ENCODE data around the gene DDX1. TPM values are rescaled to one million over a fixed set of nuclear protein-coding genes. Genes with fewer than 3 reads are reported as not detected.

Gene DDX1
- total and polyA plus RNA-seq, 12 donors: 39.4 to 122 (median 77.2) TPM

GRCh38 chr2:15672961-15673918 is 81.6 kb downstream of the DDX1 start:
- no peak for DNase-seq
- Histone ChIP-seq H3K36me3 (replicated peaks in 1 of 2) (no peaks in the 10 kb centered on the region), H3K27me3 (no peaks in the 10 kb centered on the region), H3K9me3 (replicated peaks in 1 of 3) (no peaks in the 10 kb centered on the region), H3K27ac (no peak overlapping the region), H3K4me3 (no peak overlapping the region), H3K4me1 (replicated peaks in 1 of 2) (no peaks in the 10 kb centered on the region)
- WGBS, 4 donors: 76 to 84% (median 79%) methylated on average over 14 of the region's 14 CpGs
- intact Hi-C loops (cut with DNase I): no loop called here
- no peak for TF ChIP-seq POLR2A (IDR thresholded peaks at IDR 0.05)
- TF ChIP-seq, protein P1, sequence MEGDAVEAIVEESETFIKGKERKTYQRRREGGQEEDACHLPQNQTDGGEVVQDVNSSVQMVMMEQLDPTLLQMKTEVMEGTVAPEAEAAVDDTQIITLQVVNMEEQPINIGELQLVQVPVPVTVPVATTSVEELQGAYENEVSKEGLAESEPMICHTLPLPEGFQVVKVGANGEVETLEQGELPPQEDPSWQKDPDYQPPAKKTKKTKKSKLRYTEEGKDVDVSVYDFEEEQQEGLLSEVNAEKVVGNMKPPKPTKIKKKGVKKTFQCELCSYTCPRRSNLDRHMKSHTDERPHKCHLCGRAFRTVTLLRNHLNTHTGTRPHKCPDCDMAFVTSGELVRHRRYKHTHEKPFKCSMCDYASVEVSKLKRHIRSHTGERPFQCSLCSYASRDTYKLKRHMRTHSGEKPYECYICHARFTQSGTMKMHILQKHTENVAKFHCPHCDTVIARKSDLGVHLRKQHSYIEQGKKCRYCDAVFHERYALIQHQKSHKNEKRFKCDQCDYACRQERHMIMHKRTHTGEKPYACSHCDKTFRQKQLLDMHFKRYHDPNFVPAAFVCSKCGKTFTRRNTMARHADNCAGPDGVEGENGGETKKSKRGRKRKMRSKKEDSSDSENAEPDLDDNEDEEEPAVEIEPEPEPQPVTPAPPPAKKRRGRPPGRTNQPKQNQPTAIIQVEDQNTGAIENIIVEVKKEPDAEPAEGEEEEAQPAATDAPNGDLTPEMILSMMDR (IDR thresholded peaks at IDR 0.05): no peak

GRCh38 chr2:15673919-15674636 is 82.4 kb downstream of the DDX1 start:
- WGBS, 4 donors: 77 to 89% (median 84%) methylated on average over 7 of the region's 7 CpGs
- no peak for DNase-seq
- no peaks in the 10 kb centered on the region for H3K27me3 ChIP-seq
- H3K9me3 ChIP-seq (replicated peaks in 1 of 3): no peaks in the 10 kb centered on the region
- H3K36me3 ChIP-seq (replicated peaks in 1 of 2): no peaks in the 10 kb centered on the region
- no peak overlapping the region for H3K27ac ChIP-seq
- TF ChIP-seq, protein P1 (IDR thresholded peaks at IDR 0.05): no peak
- TF ChIP-seq POLR2A (IDR thresholded peaks at IDR 0.05): no peak
- H3K4me1 ChIP-seq (replicated peaks in 1 of 2): no peaks in the 10 kb centered on the region
- intact Hi-C loops (cut with DNase I): no loop called here
- no peak overlapping the region for H3K4me3 ChIP-seq

DNA sequence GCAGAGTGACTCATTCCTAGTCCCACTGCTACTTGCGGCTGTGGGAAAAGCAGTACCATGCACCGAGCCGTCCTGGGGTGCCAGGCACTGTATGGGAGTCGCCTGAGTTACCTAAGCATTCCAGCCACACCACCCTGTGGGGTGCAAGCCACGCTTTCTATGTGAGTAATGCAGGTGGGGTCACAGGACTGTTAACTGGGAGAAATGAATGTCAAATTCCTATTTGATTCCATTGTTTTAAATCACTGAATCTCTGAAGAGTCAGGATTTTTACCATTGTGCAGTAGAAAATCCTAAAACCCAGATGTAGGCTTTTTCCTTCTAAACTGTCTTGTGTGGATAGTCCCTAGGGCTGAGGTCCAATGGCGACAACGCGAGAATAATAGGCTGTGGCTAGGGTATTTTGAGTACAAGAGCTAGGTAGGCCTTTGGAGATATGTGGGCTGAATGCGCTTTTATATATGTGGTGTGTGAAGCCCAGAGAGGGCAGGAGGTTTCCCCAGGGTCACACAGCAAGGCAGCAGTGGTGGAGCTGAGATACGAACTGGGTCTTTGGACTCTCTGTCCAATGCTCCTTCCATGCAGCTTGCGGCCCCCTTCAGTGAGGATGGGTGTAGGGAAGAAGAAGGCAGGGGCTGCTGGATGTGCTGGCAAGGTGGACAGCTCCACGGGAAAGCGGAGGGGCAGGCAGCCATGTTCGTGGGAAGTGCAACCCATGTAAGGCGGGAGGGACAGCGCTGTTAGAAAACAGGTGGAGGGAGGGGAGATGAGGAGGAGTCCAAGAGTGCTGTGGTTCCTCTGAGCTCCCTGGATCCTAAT is 83.2 kb downstream of the DDX1 start:
- Histone ChIP-seq H3K36me3 (replicated peaks in 1 of 2) (no peaks in the 10 kb centered on the region), H3K27me3 (no peaks in the 10 kb centered on the region), H3K9me3 (replicated peaks in 1 of 3) (no peaks in the 10 kb centered on the region), H3K4me1 (replicated peaks in 1 of 2) (no peaks in the 10 kb centered on the region), H3K4me3 (no peak overlapping the region), H3K27ac (no peak overlapping the region)
- TF ChIP-seq, protein P1 (IDR thresholded peaks at IDR 0.05): no peak
- TF ChIP-seq POLR2A (IDR thresholded peaks at IDR 0.05): no peak
- intact Hi-C loops (cut with DNase I): no loop called here
- WGBS, 4 donors: 91 to 94% (median 92%) methylated on average over 15 to 16 of the region's 16 CpGs
- DNase-seq: no peak

Data from adrenal gland (tissue), 12 donors.